Aorta (tissue), 5 donors: ENCODE results near the gene ARHGDIB. TPM values are rescaled to one million over a fixed set of nuclear protein-coding genes. Genes with fewer than 3 reads are reported as not detected.
A peak's percentile ranks its signal among the peaks of the same experiment; 100 is the strongest.

ENCODE experiments used
- ATAC-seq: fragments of 200-7000 bp; cut with Tn5 transposase; one replicate; pipeline ENCODE4 v1.9.1; 2022; ENCODE audit warnings: moderate library complexity; ENCODE audit not compliant: low FRiP score
- DNase-seq, 2 donors: peaks; one replicate each; pipeline ENCODE4 v3.0.0-alpha.2; 2020
- H3K27ac ChIP-seq, 2 donors: one replicate each; pipeline ENCODE4 v1.5.1; 2013; ENCODE audit warnings: low read length in 2 of 2, mild to moderate bottlenecking in 2 of 2, moderate library complexity in 2 of 2, control low read depth in 1 of 2, inconsistent platforms in 1 of 2, low read depth in 1 of 2
- H3K27me3 ChIP-seq, 2 donors: one replicate each; pipeline ENCODE4 v1.6.1; 2013; ENCODE audit warnings: control low read depth in 1 of 2, low read length in 1 of 2, mild to moderate bottlenecking in 1 of 2, moderate library complexity in 1 of 2; ENCODE audit not compliant: insufficient read depth in 2 of 2, control insufficient read depth in 1 of 2
- H3K36me3 ChIP-seq, 2 donors: one replicate each; pipeline ENCODE4 v1.6.1; 2013; ENCODE audit warnings: control low read depth in 1 of 2, low read length in 1 of 2, mild to moderate bottlenecking in 1 of 2; ENCODE audit not compliant: insufficient read depth in 2 of 2, control insufficient read depth in 1 of 2
- H3K4me1 ChIP-seq, 2 donors: one replicate each; pipeline ENCODE4 v1.6.1; 2013; ENCODE audit warnings: low read length in 2 of 2, control low read depth in 1 of 2, mild to moderate bottlenecking in 1 of 2, moderate library complexity in 1 of 2; ENCODE audit not compliant: insufficient read depth in 2 of 2, control insufficient read depth in 1 of 2
- H3K4me3 ChIP-seq, 2 donors: one replicate each; pipeline ENCODE4 v1.5.1; 2013; ENCODE audit warnings: low read length in 2 of 2, control low read depth in 1 of 2, mild to moderate bottlenecking in 1 of 2
- H3K9me3 ChIP-seq: one replicate; pipeline ENCODE4 v1.6.1; 2013; ENCODE audit warnings: mild to moderate bottlenecking, low read length; ENCODE audit not compliant: control insufficient read depth
- WGBS, 2 donors: extraction: QIAGEN DNeasy Blood & Tissue Kit; methylation state at CpG; one replicate each; pipeline ENCODE4 v1.1.7; 2013; 5-methylcytosine and 5-hydroxymethylcytosine counted together
- intact Hi-C, 2 donors: fragments of 100-400 bp; cut with DNase I; formaldehyde crosslinking; loops; one replicate each; pipeline versions ENCODE4 v1.14.2 to v1.15.0; 2022
- polyA plus RNA-seq, 2 donors: library from polyadenylated mRNA; stranded (reverse); fragments of 200-250 nt; gene quantifications; one replicate each; pipeline ENCODE4 v1.2.3, GENCODE V29; 2013
- total RNA-seq, 2 donors: library from RNA; stranded (reverse); fragmentation: NEBNext Ultra II Directional; extraction: Animal tissue kit (Norgen Biotek cat#: 25700); gene quantifications; one replicate each; pipeline ENCODE4 v1.2.1, GENCODE V29; 2021
- donor health status: healthy with polysubstance abuse.
- donor health status: Bipolar disorder and iron deficiency.
- donor health status: DM: no; HTN: no; CAD: no.
- donor health status: DM: no; HTN: no; CAD: no.
- donor health status: DM: yes; HTN: yes; CAD: no.

ARHGDIB gene
- total and polyA plus RNA-seq, 4 donors, result 119 to 248 (median 152) TPM

- Histone ChIP-seq H3K27me3 (no peaks in the 10 kb centered on the region), H3K9me3 (no peaks in the 10 kb centered on the region), H3K27ac (no peak overlapping the region), H3K4me1 (peaks cover 3 to 4% of the 10 kb centered on the region in 2 donors), H3K4me3 (no peak overlapping the region), H3K36me3 (no peaks in the 10 kb centered on the region)
- intact Hi-C loops, result no loop called here
- no peak for DNase-seq
- WGBS, 2 donors, result 93 to 95% methylated on average over 5 of the region's 5 CpGs
- ATAC-seq, result no peak
These were observed 60.7 kb downstream of the ARHGDIB start for GRCh38 chr12:14900521-14901227.

- no peak for DNase-seq
- Histone ChIP-seq H3K9me3 (no peaks in the 10 kb centered on the region), H3K27ac (peak overlapping the region in 1 of 2 donors; percentile 6), H3K36me3 (no peaks in the 10 kb centered on the region), H3K4me3 (peak overlapping the region in 1 of 2 donors; percentile 9), H3K4me1 (peaks cover 3 to 7% of the 10 kb centered on the region in 2 donors), H3K27me3 (no peaks in the 10 kb centered on the region)
- intact Hi-C loops, result loop anchor here in 1 of 2 donors (5.0 kb wide), 1 partner anchor 46 kb away; no protein-coding TSS in a partner anchor
- ATAC-seq, result peak; percentile 54
- WGBS, 2 donors, result 5 to 9% methylated on average over 7 of the region's 7 CpGs
These were observed 64.8 kb downstream of the ARHGDIB start for GRCh38 chr12:14896521-14897169.

GRCh38 chr12:14893506-14894250 lies 67.7 kb downstream of the ARHGDIB start:
- Histone ChIP-seq H3K27ac (peak overlapping the region; percentile 77 to 91), H3K9me3 (no peaks in the 10 kb centered on the region), H3K36me3 (no peaks in the 10 kb centered on the region), H3K27me3 (no peaks in the 10 kb centered on the region), H3K4me1 (peaks cover 3 to 7% of the 10 kb centered on the region in 2 donors), H3K4me3 (no peak overlapping the region)
- intact Hi-C loops, result loop anchor here in 1 of 2 donors (5.0 kb wide), 1 partner anchor 324 kb away; no protein-coding TSS in a partner anchor
- ATAC-seq (peak; percentile 83), DNase-seq (no peak)
- 4 to 23% methylated on average over 5 of the region's 5 CpGs for WGBS, 2 donors

- no peak overlapping the region for H3K4me3 ChIP-seq
- intact Hi-C loops, result loop anchor here in 1 of 2 donors (5.0 kb wide), 1 partner anchor 324 kb away; no protein-coding TSS in a partner anchor
- peak; percentile 90 for ATAC-seq
- no peaks in the 10 kb centered on the region for H3K27me3 ChIP-seq
- peak overlapping the region; percentile 77 to 91 for H3K27ac ChIP-seq
- H3K9me3 ChIP-seq, result no peaks in the 10 kb centered on the region
- no peak for DNase-seq
- H3K36me3 ChIP-seq, result no peaks in the 10 kb centered on the region
- peaks cover 3 to 7% of the 10 kb centered on the region in 2 donors for H3K4me1 ChIP-seq
- WGBS, 2 donors, result 13 to 15% methylated on average over 7 of the region's 7 CpGs
These were observed 68.5 kb downstream of the ARHGDIB start for GRCh38 chr12:14892726-14893505.

Other genes starting within 250 kb of the ARHGDIB start
- gene WBP11, start 158.1 kb downstream of the ARHGDIB start, total RNA-seq, result 10 to 100 TPM; 43.2 to 44.7 TPM
- 10 to 100 TPM; 16.9 TPM for gene WBP11, start 158.1 kb downstream of the ARHGDIB start, polyA plus RNA-seq
- 1 to 10 TPM in 1 of 2 donors, under 1 TPM in 1; 0.91 to 1.1 TPM for gene C12orf60, start 157.9 kb downstream of the ARHGDIB start, total RNA-seq
- 1 to 10 TPM in 1 of 2 donors, under 1 TPM in 1; 0.56 to 1.9 TPM for gene C12orf60, start 157.9 kb downstream of the ARHGDIB start, polyA plus RNA-seq
- 1 to 10 TPM in 1 of 2 donors, under 1 TPM in 1; 0.26 to 1.0 TPM for gene SMCO3, start 147.4 kb downstream of the ARHGDIB start, total RNA-seq
- 1 to 10 TPM in 1 of 2 donors, under 1 TPM in 1; 0.88 to 3.0 TPM for gene SMCO3, start 147.4 kb downstream of the ARHGDIB start, polyA plus RNA-seq
- 10 to 100 TPM in 1 of 2 donors, 1 to 10 TPM in 1; 5.6 to 11.6 TPM for gene ART4, start 118.1 kb downstream of the ARHGDIB start, total RNA-seq
- gene ART4, start 118.1 kb downstream of the ARHGDIB start, polyA plus RNA-seq, result 10 to 100 TPM; 10.5 to 50.8 TPM
- over 10,000 TPM in 1 of 2 donors, 1,000 to 10,000 TPM in 1; 7,115 to 12,824 TPM for gene MGP, start 75.7 kb downstream of the ARHGDIB start, total RNA-seq
- gene MGP, start 75.7 kb downstream of the ARHGDIB start, polyA plus RNA-seq, result over 10,000 TPM; 16,275 to 16,848 TPM
- gene ERP27, start 23.1 kb downstream of the ARHGDIB start, total RNA-seq, result 1 to 10 TPM; 1.3 to 3.2 TPM
- gene ERP27, start 23.1 kb downstream of the ARHGDIB start, polyA plus RNA-seq, result 1 to 10 TPM in 1 of 2 donors, under 1 TPM in 1; 0.20 to 5.3 TPM
- gene PDE6H, start 11.4 kb upstream of the ARHGDIB start, total RNA-seq, result not detected
- gene PDE6H, start 11.4 kb upstream of the ARHGDIB start, polyA plus RNA-seq, result not detected